SIG-M5 treated with dmso at 0.1 percent for 504 hours (cell line): Measurements from ENCODE around the gene CLUH.
"Not testable (repeated sequence)": the region's sequence is repeated elsewhere in the genome, so short reads cannot be mapped to it uniquely, and the experiment has no call there.

ENCODE experiments used
- DNase-seq: peaks from one replicate; lab custom pipeline; 2025; ENCODE audit not compliant: unreplicated experiment; lab: John Stamatoyannopoulos, UW

CLUH gene

GRCh38 chr17:2703606-2704005 lies 8.0 kb downstream of the CLUH start:
- DNase-seq, result no peak

- no peak for DNase-seq
Measured at GRCh38 chr17:2703181-2703580, 8.4 kb downstream of the CLUH start.

DNA sequence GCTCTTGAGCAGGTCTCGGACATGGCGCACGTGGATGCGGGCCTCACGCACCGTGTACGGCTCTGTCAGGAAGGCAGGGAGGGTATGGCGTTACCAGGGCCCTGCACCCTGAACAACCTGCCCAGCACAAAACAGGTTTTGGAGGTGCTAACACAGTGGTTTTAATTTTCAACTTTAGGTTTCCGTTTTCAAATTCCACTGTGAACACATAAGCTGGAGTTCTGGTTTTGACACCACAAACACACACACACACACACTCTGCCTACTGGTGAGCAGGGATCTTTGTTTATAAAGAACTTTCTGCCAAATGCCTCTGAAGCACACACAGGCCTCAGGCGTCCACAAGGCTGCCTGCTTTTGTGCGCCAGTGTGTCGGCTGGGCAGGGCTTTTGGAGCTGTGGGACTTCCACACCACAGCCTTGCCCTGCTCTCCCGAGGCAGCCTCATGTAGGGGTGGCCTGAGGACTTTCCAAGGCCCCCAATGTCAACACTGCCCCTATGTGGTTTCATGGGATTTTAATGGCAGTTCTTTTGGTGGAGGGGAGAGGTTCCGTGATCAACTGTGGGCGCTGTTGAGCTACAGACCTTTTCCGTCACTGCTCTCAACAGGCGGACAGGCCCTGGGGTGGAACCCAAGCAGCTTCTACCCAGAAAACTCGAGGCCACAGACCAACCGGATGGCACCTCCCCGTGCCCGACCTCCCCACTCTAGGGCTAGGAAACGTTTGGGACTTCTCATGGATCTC lies 9.4 kb downstream of the CLUH start:
- DNase-seq, result no peak

DNA sequence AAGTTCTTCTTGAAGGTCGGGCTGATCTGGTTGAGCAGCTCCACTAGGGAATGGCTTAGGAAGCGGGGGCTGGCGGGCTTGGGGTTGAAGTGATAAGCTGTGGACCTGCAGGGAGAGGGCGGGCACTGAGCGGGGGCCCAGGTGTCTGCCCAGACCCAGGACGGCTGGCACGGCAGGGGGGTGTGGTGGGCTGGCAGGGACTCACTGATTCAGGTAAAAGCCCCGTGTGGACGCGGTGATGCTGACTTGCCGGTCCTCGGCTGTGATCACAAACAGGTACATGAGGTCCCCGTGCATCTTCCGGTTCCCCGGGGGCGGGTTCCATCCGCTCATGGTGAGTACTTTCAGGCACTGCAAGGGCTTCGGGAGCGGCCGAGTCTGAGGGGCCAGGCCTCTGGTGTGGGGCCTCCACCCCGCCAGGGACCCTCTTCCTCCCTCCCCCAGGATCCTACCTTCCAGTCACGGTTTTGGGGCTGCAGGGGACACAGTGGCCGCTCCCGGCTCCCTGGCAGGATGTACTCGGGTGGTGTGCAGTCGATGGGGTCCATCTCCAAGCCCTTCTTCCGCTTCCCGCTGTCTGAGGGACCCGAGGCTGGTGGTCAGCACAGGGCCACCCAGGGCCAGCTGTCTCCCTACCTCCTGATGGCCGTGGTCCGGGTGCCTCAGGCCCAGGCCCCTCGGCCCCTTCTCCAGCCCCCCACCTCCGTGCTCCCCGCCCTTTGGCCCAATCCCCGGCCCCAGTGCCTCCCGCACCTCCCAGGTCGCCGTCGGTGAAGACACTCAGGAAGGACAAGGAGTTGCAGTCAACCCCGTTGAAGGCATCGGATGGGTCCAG lies 10.2 kb downstream of the CLUH start:
- DNase-seq, result no peak

GRCh38 chr17:2700491-2701141 lies 10.9 kb downstream of the CLUH start:
- DNase-seq, result peak; percentile 56

GRCh38 chr17:2700030-2700490 lies 11.5 kb downstream of the CLUH start:
- no peak for DNase-seq

- not testable (repeated sequence) for DNase-seq
Measured at GRCh38 chr17:2699216-2699805, 12.3 kb downstream of the CLUH start.

DNA sequence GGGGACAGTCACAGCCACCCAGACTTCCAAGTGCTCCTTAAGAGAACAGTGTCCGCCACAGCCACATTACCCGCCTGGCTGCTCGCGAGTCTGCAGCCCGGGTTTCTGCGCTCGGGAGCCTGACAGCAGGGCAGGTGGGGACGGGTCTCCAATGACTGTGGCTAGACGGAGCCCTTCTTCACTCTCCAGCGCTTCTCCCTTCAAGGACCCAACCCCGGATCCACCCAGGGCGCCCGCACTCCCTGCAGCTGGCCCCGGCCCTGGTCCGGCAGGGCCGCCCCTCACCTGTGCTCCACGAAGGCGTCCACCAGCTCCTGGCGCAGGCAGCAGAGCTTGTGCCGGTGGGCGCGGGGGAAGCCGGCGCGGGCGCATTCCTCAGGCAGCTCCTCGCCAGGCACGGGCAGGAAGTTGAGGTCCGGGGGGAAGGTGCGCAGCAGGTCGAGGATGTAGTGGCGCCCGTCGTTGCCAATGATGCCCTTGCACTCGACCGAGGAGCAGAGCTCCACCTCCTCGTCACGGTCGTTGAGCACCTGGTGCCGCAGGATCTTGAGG lies 13.9 kb downstream of the CLUH start:
- DNase-seq, result no peak

DNA sequence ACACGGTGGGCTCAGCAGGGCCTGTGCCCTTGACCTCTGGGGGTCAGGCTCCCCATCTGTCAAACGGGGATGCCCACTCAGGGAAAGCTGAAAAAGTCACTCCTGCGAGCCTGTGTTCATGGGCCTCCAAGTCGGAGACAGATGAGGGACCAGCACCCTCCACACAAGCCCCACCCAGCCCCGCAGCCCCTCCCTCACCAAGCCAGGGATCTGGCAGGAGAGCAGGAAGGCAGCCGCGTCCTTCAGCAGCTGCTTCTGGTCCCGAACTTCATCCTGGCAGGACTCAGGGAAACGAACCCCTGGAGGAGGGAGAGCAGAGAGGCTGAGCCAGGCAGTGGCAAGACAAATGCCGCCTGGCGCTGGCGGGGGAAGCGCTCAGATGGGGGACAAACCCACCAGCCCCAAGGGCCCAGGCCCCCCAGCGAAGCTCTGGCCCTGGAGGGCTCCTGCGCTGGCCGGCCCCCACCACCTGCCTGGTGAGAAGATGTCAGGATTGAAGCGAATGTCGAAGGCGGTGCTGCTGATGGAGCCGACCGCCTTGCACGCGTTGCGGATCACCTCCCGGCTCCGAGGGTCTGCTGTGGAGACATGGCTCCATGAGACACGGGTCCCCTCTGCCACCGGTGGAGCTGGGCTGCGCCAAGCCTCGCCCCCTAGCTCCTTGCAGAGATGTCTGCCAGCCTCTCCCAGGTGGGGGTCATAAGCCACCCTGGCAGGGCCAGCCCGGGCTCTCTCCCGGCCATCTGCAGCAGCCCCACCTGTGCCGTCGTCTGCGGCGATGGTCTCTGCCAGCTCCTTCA lies 15.4 kb downstream of the CLUH start:
- no peak for DNase-seq

- no peak for DNase-seq
Measured at GRCh38 chr17:2695243-2695960, 16.2 kb downstream of the CLUH start.

DNA sequence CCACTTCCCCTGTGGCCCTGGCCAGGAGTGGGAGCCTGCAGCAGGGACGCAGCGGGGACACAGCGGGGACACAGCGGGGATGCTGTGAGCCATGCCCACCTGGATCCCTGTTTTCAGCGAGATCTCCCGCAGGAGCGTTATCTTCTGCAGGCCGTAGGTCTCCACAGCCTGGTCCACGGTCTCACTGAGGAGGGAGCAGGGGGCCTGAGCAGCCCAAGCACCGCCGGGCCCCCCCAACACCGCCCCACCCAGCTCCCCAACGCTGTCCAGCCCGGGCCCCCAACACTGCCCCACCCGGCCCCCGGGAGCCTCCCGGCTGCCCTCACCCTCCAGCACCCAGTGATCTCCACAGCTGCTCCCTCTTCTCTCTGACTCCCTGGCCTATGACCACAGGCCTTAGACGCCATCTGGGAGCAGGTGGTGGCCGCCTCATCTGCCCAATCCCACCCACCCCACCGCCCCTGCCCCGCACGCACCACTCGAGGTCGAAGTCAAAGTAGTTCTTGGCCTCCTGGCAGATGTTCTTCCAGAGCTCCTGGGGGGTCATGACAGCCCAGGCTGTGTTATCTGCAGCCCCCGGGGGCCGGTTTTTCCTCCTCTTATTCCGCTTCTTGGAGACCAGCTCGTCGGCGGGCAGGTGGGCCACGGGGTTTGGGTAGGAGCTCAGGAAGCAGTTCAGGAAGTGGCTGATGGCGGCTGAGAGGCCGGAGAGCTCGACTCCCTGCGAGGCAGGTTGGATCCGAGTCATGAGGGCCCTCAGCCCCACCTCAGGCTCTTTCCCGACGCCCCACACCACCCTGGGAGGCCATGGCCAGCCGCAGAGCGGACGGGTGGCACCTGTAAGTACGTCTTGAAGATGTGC lies 17.0 kb downstream of the CLUH start:
- DNase-seq, result no peak

DNA sequence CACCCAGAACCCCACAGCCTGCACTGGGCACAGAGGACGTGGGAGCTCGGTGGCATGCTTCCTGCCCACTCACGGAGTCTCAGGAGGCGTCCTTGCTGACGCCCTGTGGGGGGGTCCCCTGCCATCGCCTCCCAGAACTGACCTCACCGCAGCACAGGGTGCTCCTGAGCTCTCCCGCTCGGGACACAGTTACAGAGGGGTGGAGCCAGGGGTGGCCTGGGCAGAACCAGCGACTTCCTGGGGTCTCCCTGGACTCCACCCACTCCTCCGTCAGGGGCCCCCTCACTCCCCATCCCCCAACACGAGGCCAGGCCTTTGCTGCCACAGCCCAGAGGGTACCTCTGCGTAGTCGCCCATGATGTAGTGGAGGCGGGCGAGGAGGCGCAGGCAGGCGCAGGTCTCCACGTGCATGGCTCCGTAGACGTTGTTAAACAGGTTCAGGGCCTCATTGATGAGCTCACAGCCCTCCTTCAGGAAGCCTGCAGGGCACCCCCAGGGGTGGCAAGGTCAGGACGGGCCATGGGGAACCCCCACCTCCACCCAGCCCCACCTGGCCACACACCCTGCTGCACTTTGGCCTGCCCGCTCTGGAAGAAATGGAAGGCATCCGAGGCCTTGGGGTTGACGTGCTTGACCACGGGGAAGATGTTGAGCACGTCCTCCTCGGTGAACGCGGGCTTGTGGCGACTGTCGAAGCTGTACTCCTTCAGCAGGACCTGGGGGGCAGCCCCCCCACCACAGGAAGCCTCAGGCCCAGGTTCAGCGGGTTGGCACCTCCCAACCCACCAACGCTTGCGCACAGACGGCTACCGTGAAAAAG lies 17.8 kb downstream of the CLUH start:
- no peak for DNase-seq

- no peak for DNase-seq
Measured at GRCh38 chr17:2692781-2693135, 18.8 kb downstream of the CLUH start.

- DNase-seq, result no peak
Measured at GRCh38 chr17:2691965-2692780, 19.4 kb downstream of the CLUH start.

- DNase-seq, result no peak
Measured at GRCh38 chr17:2691069-2691871, 20.3 kb downstream of the CLUH start.
